GM21529 (cell line): Measurements from ENCODE around the gene ALKBH7.

Experiments used
- ATAC-seq: cut with Tn5 transposase; IDR thresholded peaks from one replicate; pipeline ENCODE4 v1.9.1; 2021; ENCODE audit not compliant: unreplicated experiment

The ALKBH7 gene

GRCh38 chr19:6364353-6364752, 8.2 kb upstream of the ALKBH7 start:
- no peak for ATAC-seq

GRCh38 chr19:6373096-6373812, 660 bp downstream of the ALKBH7 start:
- ATAC-seq = peak; percentile 51

GRCh38 chr19:6373813-6374108, 1.2 kb downstream of the ALKBH7 start:
- no peak for ATAC-seq

- ATAC-seq = no peak
Measured at GRCh38 chr19:6374161-6374709, 1.6 kb downstream of the ALKBH7 start.

- no peak for ATAC-seq
Measured at GRCh38 chr19:6374711-6375410, 2.3 kb downstream of the ALKBH7 start.

GRCh38 chr19:6375411-6376010, 2.9 kb downstream of the ALKBH7 start, which contains the start of gene PSPN:
Gene PSPN (minus strand): TSS chr19:6375933. CDS start chr19:6375849, 84 bp downstream.
- ATAC-seq = no peak

GRCh38 chr19:6376512-6377190, 4.1 kb downstream of the ALKBH7 start:
- no peak for ATAC-seq

GRCh38 chr19:6378041-6378440, 5.4 kb downstream of the ALKBH7 start:
- ATAC-seq = no peak

GRCh38 chr19:6378486-6378885, 5.9 kb downstream of the ALKBH7 start:
- ATAC-seq = no peak

- ATAC-seq = no peak
Measured at GRCh38 chr19:6379744-6380143, 7.2 kb downstream of the ALKBH7 start.

GRCh38 chr19:6381030-6381750, 8.6 kb downstream of the ALKBH7 start:
- ATAC-seq = no peak

- no peak for ATAC-seq
Measured at GRCh38 chr19:6383188-6383587, 10.6 kb downstream of the ALKBH7 start.

GRCh38 chr19:6384381-6384780, 11.8 kb downstream of the ALKBH7 start:
- ATAC-seq = no peak

- ATAC-seq = no peak
Measured at GRCh38 chr19:6387372-6387771, 14.8 kb downstream of the ALKBH7 start.

GRCh38 chr19:6392221-6393073, 19.9 kb downstream of the ALKBH7 start:
- ATAC-seq = no peak

GRCh38 chr19:6393074-6393982, 20.7 kb downstream of the ALKBH7 start, which contains the start of gene GTF2F1:
Gene GTF2F1 (minus strand): TSS chr19:6393164. CDS start chr19:6392995, 169 bp downstream.
- peak; percentile 73 for ATAC-seq

GRCh38 chr19:6393983-6394412, 21.4 kb downstream of the ALKBH7 start:
- ATAC-seq = no peak

- no peak for ATAC-seq
Measured at GRCh38 chr19:6394831-6395230, 22.2 kb downstream of the ALKBH7 start.

- ATAC-seq = no peak
Measured at GRCh38 chr19:6396305-6396704, 23.7 kb downstream of the ALKBH7 start.
